HS-5 (cell line): Measurements from ENCODE around the gene GPATCH2L.

Experiments used
- DNase-seq: peaks from one replicate; pipeline ENCODE4 v3.0.0-alpha.2; 2012; ENCODE audit warnings: low read depth

The GPATCH2L gene

DNA sequence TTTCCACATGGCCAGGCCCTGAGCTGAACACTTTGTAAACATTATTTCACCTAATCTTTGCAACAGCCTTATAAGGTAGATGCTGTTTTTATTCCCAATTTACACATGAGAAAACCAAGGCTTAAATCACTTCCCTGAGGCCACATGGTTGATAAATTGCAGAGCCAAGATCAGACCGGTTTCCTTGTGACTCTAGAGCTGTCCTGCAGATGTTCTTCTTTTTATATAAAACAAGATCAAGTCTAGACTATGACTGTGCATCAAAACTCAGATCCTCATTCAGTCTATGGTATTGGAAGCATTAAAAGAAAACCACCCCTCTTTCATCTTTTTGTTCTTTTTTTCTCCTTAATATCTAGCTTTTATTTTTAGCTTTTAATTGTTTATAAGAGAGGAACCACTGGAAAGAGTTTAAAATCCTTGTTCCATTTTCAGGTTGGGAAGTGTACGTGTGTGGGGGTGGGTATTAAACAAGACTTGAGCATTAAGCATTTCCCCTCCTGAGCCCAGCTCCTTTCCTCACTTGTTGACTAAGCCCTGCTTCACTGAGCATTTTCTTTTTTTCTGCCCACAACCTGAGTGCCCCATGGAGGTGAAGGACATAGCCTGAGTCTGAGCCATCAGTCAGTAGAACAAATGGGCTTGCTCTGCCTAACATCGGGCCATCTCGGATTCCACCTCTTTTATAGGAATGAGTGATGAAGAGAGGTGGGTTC lies 45.4 kb downstream of the GPATCH2L start:
- DNase-seq = no peak

DNA sequence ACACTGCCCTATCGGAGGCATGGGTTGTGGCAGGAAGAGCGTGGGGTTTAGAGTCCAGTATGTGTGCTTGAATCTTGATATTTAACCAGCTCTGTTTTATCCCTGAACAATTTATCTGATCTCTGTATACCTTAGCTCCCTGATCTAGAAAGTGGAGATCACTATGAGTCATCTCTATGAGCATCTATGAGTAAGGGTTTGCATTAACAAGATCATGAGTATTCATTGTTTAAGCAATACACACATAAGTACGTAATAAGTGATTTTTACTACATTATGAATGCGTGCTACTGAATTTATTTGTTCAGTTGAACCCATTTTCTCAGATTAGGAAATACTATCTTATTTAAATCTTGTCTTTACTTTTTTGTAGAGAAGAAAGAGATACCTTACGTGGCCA lies 49.4 kb downstream of the GPATCH2L start:
- DNase-seq = peak; percentile 56

DNA sequence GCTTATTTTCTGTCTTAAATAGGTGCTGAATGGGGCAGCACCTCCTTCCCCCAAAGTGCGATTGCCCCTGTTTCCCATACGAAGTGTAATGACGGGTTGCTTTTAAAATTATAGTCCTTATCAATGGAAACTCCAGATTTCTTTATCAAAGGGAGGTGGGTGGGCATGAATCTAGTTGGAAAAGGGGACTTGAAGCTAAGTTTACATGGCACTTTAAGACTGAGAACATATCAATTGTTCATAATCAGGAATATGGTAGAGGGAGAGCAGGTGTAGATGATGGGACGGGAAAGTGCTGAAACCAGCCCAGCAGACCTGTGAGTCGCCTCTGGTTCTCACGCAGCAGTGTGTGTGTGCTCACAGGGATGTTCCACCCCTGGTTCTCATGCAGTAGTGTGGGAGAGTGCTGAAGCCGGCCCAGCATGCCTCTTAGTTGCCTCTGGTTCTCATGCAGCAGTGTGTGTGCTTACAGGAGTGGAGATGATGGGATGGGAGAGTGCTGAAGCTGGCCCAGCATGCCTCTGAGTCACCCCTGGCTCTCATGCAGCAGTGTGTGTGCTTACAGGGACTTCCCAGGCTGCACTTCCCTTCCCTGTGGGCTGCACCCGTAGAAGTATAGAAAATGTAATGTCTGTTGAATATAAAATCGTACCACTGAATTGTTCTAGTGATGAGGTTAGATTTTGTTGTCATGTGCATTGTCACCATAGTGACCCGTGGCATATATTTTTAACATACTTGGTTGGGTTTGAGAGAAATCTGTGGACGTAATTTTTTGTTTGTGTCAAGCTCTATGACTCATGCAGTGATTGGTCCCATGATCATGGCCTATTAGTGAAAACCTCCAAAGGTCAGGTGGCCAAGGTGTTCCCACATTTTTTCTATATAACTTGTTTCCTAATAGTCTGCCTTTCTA lies 51.6 kb downstream of the GPATCH2L start:
- DNase-seq = peak; percentile 65

DNA sequence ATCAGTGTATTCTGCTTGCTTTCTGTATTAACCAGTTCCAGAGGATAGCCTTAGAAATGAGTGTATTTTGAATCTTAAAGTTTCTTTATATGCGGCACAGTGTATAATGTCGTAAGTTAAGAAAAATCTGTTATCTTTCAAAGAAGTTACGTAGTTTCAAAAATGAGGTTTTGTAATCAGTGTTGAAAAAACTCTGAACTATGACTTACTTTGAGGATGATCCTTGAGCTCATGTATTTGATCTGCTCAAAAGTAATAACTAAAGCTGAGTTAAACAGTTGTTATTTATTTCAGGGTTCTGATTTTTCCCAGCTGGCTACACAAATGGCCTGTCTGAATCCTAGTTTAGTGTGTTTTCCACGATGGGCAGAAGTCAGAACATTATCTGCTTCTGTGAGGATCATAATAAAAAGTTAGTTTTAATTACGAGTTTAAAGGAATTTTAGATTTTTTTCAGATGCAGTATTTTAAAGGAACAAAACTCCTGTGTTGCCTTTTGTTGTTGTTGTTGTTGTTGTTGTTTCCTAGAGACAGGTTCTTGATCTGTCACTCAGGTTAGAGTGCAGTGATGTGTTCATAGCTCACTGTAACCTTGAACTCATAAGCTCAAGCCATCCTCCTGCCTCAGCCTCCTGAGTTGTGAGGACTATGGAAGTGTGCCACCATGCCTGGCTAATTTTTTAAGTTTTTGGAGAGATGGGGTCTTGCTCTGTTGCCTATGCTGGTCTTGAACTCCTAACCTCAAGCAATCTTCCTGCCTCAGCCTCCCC lies 52.9 kb downstream of the GPATCH2L start:
- no peak for DNase-seq

DNA sequence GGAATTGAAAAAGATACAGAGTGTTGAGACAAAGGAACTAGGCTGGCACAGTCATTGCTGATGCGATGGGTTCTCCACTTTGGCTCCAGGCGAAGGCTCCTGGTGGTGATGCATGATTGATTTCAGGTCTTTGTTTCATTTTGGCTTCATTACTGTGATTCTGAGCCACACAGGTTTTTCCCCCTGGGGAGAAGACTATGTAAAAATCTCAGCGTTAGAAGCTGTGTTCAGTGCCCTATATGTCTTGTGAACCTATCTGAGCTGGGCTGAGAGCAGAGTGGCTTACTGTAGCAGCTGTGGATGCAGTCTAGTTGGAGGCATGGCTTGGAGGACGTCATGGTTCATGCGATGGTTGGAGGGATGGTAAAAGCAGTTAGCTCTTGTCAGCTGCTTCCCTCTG lies 54.0 kb downstream of the GPATCH2L start:
- DNase-seq = no peak

DNA sequence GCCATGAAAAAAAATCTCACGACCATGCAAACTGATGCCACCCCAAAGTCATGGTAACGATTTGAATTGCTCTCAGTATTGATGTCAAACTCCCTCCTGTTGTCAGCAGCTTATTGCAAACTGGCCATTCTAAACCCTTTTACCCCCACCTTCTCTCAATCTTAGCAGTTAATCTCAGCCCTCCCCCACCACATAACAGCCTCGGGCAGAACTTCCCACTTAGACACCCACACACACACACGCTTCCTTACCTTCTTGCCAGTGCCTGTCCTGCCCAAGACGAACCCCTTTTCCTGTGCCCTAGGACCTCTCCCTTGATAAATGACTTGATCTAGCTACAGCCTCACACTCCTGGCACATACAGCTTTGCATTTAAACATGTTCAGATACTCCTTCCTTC lies 56.6 kb downstream of the GPATCH2L start:
- DNase-seq = no peak

DNA sequence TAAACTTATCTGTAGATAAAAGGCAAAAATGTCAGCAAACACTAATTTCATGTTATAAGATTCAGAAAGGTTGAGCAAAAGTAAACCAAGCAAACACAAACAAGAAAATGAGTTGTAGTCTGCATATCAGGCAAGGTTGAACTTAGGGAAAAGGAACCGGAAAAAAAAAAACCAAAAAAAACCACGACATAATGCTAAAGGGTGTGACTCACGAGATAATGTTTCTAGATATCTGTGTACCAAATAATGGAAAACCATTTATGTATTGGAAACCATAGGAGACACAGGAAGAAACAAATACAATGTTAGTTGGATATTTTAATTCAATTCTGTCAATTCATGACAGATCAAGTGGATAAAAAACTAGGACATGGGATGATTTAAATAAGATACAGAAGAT lies 60.5 kb downstream of the GPATCH2L start:
- no peak for DNase-seq

DNA sequence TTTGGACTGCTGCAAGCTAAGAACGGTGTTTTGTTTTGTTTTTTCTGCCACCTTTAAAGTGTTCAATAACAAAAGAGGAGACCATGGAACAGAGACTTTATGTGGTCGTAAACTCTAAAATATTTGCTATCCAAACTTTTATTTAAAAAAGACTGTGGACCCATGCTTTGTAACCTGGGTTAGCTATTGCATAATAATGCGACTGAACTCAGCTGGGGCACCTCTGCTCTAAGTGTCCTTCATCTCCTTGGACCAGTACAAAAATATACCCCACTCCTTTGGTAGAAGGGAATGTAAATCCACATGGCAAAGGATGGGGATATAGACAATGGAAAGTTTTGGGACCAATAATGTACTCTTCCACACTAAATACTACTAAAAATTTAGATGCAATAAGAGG lies 65.5 kb downstream of the GPATCH2L start:
- DNase-seq = no peak

DNA sequence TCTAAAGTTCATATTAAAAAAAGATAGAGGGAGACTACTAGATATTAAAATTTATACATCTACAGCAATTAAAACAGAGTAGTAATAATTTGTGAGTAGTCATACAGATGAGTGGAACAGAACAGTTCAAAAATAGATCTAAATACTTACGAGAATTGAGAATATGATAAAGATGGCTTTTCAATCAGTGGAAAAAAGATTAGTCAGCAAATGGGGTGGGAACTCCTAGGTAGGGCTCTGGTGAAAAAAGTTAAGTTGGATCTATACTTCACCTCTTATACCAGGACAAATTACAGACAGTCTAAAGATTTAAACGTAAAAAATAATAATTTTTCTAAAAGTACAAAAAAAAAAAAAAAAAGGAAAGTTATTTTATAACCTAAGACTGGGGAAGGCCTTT lies 66.9 kb downstream of the GPATCH2L start:
- DNase-seq = no peak

DNA sequence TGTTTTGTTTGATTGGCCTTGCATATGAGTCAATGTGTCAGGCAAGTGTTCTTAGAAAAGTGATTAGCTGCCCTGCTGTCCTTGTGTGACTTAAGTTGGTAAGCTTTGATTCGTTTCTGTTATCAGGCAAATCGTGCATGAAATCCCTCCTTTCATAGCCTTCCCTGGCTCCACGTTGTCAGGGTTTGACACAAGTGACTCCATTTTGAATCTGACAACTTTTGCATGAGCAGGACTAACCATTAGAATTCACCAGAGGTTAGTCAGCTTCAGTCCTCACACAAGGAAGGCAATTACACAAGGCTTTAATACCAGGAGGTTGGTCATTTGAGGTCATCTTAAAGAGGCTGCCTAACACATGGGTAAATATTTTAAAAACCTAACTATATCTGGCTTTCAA lies 68.2 kb downstream of the GPATCH2L start:
- no peak for DNase-seq

DNA sequence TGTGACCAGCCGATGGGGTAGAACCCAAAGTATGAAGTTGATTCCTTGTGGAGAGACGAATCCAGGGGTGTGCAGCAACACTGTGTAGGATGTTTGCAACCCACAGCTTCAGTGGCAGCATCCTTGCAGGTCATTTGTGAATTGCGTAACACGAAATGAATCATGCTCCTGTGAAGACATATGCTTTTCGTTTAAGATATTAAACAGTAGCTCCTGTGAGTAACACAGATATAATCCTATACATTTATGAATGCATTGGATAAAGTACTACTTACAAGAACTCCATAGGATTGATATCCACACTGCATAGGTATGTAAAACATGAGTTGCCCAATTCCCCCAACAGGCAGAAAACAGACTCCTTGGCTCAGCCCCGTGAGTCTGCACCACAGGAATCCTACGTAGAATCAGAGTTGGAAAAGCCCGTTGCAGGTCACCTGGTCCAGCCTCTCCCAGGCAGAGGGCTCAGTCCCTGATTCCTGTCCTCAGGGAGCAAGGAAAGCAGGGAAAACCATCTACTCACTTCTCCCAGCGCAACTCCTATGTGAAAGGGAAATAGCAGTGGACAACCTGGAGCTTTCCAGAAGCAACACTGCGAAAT lies 75.8 kb downstream of the GPATCH2L start:
- DNase-seq = peak; percentile 86

DNA sequence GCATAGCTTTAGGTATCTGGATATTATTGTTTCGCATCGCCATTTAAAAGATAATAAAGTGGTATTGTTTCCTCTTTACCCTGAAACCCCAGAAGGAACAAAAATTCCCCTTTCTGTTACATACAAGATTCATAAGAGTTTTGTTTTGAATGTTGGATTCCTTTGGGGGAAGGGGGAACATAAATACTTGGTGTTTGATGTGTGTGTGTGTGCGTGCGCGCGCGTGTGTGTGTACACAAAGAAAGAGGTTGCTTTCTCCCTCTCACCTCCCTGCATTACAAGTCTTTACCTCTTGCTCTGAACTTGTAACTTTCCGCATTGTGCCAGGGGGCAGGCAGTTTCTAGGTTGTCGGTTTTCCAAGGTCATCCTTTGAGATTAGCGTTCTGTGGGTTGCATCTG lies 76.4 kb downstream of the GPATCH2L start:
- DNase-seq = no peak

DNA sequence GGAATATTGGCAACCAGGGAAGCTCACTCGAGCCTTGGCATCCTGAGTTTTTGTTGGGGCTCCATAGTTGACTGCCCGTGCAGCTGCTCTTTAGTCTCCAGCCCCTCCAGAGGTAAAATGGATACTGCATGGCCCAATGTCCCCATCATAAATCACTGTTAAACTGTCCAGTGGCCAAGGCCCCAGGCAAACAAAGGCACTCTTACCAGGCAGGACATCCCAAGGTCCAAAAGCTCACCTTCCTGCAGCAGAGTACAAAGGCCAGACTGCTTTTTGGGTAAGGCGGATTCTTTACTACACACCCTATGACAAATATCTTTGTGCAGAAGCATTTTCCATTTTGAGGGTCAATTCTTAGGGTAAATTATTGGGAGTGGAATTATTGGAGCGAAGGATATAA lies 81.1 kb downstream of the GPATCH2L start:
- DNase-seq = no peak

DNA sequence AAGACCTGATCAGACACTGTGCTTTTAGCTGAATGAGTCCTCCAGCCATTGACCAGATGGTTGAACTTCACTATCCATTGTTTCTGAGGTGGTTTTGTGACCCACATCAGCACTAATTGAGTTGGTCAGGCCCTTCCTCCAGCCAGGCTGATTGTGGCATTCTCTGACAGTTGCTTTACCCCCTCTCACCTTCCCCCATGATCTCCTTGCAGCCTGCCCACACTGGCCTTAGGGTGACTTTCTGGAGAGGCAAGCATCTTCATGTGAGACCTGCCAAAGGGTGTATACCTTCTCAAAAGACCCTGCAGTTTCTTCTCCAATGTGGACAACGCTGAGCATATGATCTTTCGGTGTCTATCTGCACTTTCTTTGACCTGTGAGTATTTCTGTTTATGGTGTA lies 83.9 kb downstream of the GPATCH2L start:
- DNase-seq = no peak

DNA sequence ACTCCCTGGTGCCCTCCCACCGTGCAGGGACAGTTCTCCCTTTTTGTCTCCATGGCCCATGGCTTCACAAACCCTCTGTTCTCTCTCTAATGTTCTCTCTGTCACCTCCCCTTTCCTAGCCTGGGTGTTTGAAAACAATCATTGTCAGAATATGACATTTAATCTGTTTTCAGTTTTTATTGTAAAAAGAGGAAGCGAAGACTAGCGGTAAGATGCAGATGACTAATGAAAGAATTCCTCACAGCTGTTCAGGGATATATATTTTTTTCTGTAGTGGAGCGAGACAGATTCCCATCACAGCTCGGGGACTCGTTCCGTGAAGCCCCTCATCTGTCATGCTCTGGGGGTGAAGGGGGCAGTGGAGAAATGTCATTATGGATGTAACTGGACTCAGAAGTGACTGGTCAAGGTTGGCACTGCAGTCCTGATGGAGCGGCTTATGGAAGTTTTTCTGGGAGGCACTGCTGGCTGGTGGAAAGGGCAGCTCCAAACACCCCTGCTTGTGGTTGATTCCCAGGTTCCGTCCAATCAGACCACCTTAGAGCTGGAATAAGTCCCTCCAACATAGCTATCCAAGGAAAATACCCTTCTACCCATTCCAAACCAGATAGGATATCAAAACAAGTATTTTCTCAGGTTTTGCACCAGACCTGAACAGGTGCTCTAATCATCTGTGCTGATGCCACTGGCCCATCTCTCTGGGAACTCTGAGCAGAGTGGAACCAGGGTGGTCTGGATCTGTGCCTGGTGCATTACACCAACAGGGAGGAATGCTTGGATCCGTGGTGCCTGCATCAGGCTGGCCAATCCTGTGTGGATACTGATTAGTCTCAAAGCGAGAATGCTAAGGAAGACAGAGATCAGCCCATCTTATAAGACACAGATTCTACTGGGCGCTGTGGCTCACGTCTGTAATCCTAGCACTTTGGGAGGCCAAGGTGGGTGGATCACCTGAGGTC lies 84.7 kb downstream of the GPATCH2L start:
- no peak for DNase-seq

DNA sequence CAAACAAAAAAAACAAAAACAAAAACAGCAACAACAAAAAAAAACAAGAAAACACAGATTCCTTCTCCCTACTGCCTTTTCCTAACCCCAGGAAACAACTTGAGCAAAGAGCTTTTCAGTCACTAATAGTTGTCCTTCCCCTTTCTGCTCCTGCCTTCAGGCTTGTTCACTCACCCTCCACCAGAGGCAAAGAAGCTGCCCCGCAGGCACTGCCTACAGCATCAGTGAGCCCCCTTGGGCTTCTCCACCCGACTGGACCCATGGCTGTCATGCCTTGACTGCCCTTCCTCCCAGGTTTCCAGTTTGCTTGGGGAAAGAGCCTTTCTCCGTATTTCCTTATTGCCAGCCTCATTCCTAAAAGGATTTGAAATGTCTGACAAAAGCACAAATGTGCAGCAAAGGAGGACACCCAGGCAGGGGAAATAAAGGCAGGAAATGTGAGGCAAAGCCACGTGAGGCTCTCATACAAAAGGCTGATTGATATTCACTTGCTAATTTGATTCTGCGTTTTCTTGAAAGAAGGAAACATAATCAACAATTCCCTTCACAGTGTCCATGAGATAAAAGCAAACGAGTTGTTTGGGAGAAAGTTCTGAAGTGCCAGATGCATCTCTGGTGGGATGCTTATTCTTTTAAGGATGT lies 85.7 kb downstream of the GPATCH2L start:
- no peak for DNase-seq

DNA sequence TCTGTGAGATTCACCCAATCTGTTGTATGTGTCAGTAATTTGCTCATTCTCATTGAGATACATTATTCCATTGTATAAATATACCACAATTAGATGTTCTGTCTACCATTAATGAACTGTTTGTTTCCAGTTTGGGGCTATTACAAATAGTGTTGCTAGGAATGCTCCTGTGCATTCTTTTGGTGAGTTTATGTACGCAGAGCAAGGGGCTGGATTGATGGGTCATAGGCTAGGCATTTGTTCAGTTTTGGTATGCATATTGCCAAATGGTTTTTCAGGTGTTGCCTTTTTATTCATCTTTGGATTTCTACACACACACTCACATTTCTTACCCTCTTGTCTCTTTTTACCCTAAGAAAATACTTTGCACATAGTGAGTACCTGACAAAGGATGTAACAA lies 93.4 kb downstream of the GPATCH2L start:
- DNase-seq = no peak

DNA sequence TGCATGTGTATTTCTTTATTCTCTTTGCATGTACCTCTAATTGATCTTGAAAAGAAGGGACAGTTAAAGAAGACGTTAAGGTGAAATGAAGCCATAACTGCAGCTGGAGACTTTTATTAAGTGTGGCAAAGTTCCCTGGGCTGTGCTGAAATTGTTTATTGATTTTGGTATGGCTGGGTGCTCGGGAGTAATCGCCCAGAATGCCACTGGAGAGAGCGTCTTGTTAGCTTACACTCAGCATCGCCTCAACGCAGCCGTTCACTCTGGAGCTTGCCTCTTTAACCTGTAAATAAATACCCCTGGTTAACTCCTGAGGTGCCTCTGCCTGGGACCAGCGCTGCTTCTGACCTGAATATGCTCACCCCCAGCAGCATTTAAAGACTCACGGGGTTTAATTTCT lies 98.6 kb downstream of the GPATCH2L start:
- no peak for DNase-seq

DNA sequence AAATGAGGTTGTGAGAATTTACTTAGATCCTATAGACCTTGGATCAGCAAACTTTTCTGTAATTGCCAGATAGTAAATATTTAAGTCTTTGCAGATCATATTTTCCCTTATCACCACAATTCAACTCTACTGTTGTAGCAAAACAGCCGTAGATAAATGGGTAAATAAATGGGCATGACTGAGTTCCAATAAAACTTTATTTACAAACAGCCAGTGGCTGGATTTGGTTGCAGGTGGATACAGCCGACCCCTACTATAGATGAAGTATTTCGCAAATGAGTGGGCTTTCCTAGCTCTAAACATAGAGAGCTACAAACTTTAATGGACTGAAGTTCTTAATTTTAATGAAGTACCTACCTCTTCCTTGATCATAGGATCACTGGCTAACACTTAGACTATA lies 100.7 kb downstream of the GPATCH2L start:
- no peak for DNase-seq

DNA sequence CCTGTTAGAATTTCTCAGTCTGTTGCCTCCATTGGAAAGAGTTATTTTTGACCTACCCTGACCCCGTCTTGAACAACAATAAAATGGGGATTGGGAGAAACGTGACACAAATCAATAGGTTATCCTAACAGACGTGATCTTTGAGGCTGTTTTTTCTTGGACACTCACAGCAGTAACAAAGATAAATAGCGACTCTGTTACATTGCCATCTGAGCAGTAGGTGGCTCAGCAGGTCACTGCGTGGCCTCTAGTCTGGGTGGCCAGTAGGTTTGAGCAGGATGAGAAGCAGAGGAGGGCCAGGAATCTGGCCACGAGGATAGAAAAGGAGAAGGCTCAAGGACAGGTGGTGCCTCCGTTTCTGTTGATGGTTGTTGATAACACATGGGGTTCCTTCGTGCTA lies 101.4 kb downstream of the GPATCH2L start:
- no peak for DNase-seq

DNA sequence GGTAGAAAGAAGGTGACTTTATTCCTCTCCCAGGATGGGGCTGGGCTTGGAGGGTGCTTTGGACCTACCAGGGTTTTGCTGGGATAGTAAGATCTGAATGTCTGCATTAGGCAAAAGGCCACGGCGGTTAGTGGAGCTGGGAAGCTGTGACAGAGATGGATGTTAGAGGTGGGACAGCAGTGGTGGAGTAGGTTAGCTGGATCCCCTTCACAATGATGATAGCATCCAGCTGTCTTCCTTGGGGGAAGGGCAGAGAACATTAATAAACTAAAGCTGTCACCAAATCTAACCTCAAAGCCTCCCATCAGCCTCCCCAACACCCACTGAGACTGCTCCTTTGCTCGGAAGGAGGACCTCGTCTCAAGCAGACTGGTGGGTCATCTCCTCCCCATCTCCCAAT lies 104.8 kb downstream of the GPATCH2L start:
- DNase-seq = no peak
